K562 (cell line): Measurements from ENCODE around the gene MAST3. TPM values are rescaled to one million over a fixed set of nuclear protein-coding genes. Genes with fewer than 3 reads are reported as not detected.

ENCODE experiments used
- ATAC-seq: fragments of 200-7000 bp; cut with Tn5 transposase; 3 replicates; pipeline ENCODE4 v1.9.1; 2020; ENCODE audit warnings: moderate library complexity
- BruUV-seq: library from RNA; stranded (reverse); fragments of 400-500 nt; replicated peaks from 2 replicates; lab custom pipeline; 2021; lab: Mats Ljungman, UMichigan
- CTCF ChIA-PET: fragments of 300-600 bp; formaldehyde crosslinking; extraction: SDS; loops from one replicate; lab custom pipeline; 2021; ENCODE audit warnings: low intra/inter-chr PET ratio; lab: Yijun Ruan, JAX
- POLR2A ChIA-PET: fragments of 300-600, 350-650 bp; sonication (Branson Sonifier 250); formaldehyde crosslinking; extraction: SDS; loops from one replicate; lab custom pipeline; 2021; ENCODE audit warnings: antibody characterized with exemption, inconsistent platforms; lab: Yijun Ruan, JAX
- DNase-seq, 4 experiments: peaks; one replicate each; pipeline versions ENCODE4 v3.0.0 to v3.0.0-alpha.2; 2011 to 2018; ENCODE audit warnings: low spot score in 3 of 4, mixed read lengths in 3 of 4; ENCODE audit errors: extremely low read depth in 1 of 4
- FAIRE-seq: peaks from 2 replicates; lab custom pipeline; 2011; peaks lifted over from hg19 to GRCh38; lab: Jason Lieb, UNC
- H2AFZ ChIP-seq: 2 replicates; pipeline ENCODE4 v1.6.0; 2011; ENCODE audit warnings: low read depth, low read length, control low read depth, inconsistent platforms
- H3K27ac ChIP-seq: fragments of 200-600 bp; 3 replicates; pipeline ENCODE4 v1.8.0; 2011; ENCODE audit warnings: low read depth, mild to moderate bottlenecking, control low read depth, inconsistent platforms, low read length, moderate library complexity, mixed read lengths; ENCODE audit errors: extremely low read depth
- H3K27me3 ChIP-seq, 2 experiments: fragments of 300-600 bp in 1 of 2; 2 replicates in 1 of 2; 3 replicates in 1 of 2; pipeline versions ENCODE4 v1.6.0 to v1.8.0; 2011; ENCODE audit warnings: inconsistent platforms in 2 of 2, low read length in 2 of 2, mild to moderate bottlenecking in 1 of 2, mixed read lengths in 1 of 2, moderate library complexity in 1 of 2; ENCODE audit not compliant: control insufficient read depth in 2 of 2, insufficient read depth in 2 of 2
- H3K36me3 ChIP-seq: fragments of 300-600 bp; 3 replicates; pipeline ENCODE4 v1.8.0; 2011; ENCODE audit warnings: mild to moderate bottlenecking, low read length, inconsistent platforms; ENCODE audit not compliant: control insufficient read depth, insufficient read depth
- H3K4me1 ChIP-seq, 2 experiments: fragments of 200-600 bp in 1 of 2; replicated peaks in 1 of 2; 2 replicates in 1 of 2; 3 replicates in 1 of 2; pipeline versions ENCODE4 v1.5.1 to v1.8.0; 2011; ENCODE audit warnings: inconsistent platforms in 2 of 2, low read length in 2 of 2, mild to moderate bottlenecking in 1 of 2, mixed read lengths in 1 of 2, moderate library complexity in 1 of 2; ENCODE audit not compliant: control insufficient read depth in 2 of 2, insufficient read depth in 2 of 2
- H3K4me2 ChIP-seq: 2 replicates; pipeline ENCODE4 v1.6.1; 2011; ENCODE audit warnings: low read length, control low read depth, inconsistent platforms, mixed read lengths; ENCODE audit not compliant: insufficient read depth
- H3K4me3 ChIP-seq: fragments of 200-600 bp; sonication (generic), shearing (Covaris generic); 2 replicates; pipeline ENCODE4 v1.5.1; 2016; ENCODE audit warnings: control low read depth, inconsistent platforms
- H3K79me2 ChIP-seq: fragments of 200-600 bp; 3 replicates; pipeline ENCODE4 v1.8.0; 2011; ENCODE audit warnings: low read length, inconsistent platforms; ENCODE audit not compliant: control insufficient read depth, insufficient read depth
- H3K9ac ChIP-seq, 2 experiments: 2 replicates each; pipeline versions ENCODE4 v1.6.0 to v1.6.1; 2011; ENCODE audit warnings: low read depth in 2 of 2, low read length in 2 of 2, control low read depth in 1 of 2, inconsistent platforms in 1 of 2, mild to moderate bottlenecking in 1 of 2, mixed read lengths in 1 of 2; ENCODE audit not compliant: insufficient read depth in 1 of 2
- H3K9me1 ChIP-seq: one replicate; pipeline ENCODE4 v1.6.0; 2011; ENCODE audit warnings: inconsistent platforms, mild to moderate bottlenecking, low read length, moderate library complexity; ENCODE audit not compliant: control insufficient read depth, insufficient read depth
- H3K9me3 ChIP-seq: replicated peaks from 2 replicates; pipeline ENCODE4 v1.5.1; 2011; ENCODE audit warnings: low read depth, low read length, inconsistent platforms; ENCODE audit not compliant: control insufficient read depth, insufficient read depth
- H4K20me1 ChIP-seq: replicated peaks from 2 replicates; pipeline ENCODE4 v1.6.1; 2011; ENCODE audit warnings: low read length, inconsistent platforms, mixed read lengths; ENCODE audit not compliant: control insufficient read depth, insufficient read depth
- ATF3 ChIP-seq, 2 experiments: fragments of 450-650 bp in 1 of 2; sonication (generic) in 1 of 2; formaldehyde crosslinking in 1 of 2; IDR thresholded peaks in 1 of 2; conservative IDR thresholded peaks in 1 of 2; 2 replicates each; pipeline versions ENCODE4 v1.6.1 to v1.8.1; 2016 to 2023; ENCODE audit warnings: mild to moderate bottlenecking in 2 of 2, moderate library complexity in 2 of 2, inconsistent platforms in 1 of 2, missing genetic modification reagents in 1 of 2
- BCOR ChIP-seq: fragments of 450-650 bp; IDR thresholded peaks from 2 replicates; pipeline ENCODE4 v1.6.1; 2016
- HMBOX1 ChIP-seq: sonication (generic); IDR thresholded peaks from 2 replicates; pipeline ENCODE4 v1.6.1; 2016
- KDM1A ChIP-seq, 2 experiments: fragments of 450-650 bp; IDR thresholded peaks; 2 replicates each; pipeline ENCODE4 v1.6.1; 2016; ENCODE audit warnings: mild to moderate bottlenecking in 2 of 2
- RBM25 ChIP-seq: fragments of 200-400 bp; formaldehyde crosslinking; IDR thresholded peaks from 2 replicates; pipeline ENCODE4 v1.6.1; 2018; ENCODE audit warnings: low read length, low read depth, moderate library complexity; ENCODE audit not compliant: severe bottlenecking
- ZBTB33 ChIP-seq: sonication (generic); formaldehyde crosslinking; IDR thresholded peaks from 2 replicates; pipeline ENCODE4 v1.8.1; 2023; ENCODE audit warnings: mild to moderate bottlenecking, missing genetic modification reagents
- ZBTB9 ChIP-seq: fragments of 450-650 bp; formaldehyde crosslinking; IDR thresholded peaks from 2 replicates; pipeline ENCODE4 v1.4.0; 2020; ENCODE audit warnings: mild to moderate bottlenecking, moderate library complexity
- ZNF311 ChIP-seq: fragments of 250-450 bp; sonication (Bioruptor Pico); IDR thresholded peaks from 2 replicates; pipeline ENCODE4 v1.4.0; 2020; ENCODE audit warnings: mild to moderate bottlenecking, moderate library complexity
- WGBS: fragments of 100-300 bp; shearing (Covaris generic); methylation state at CpG from one replicate; pipeline ENCODE4 v1.1.6; 2016; ENCODE audit warnings: low coverage, mixed read lengths; ENCODE audit not compliant: insufficient coverage; ENCODE audit errors: missing lambda C conversion rate; 5-methylcytosine and 5-hydroxymethylcytosine counted together
- in situ Hi-C: fragments of 300-500 bp; cut with MboI; formaldehyde crosslinking; loops from 4 replicates; pipeline ENCODE4 v1.15.0; 2018; ENCODE audit warnings: inconsistent platforms, mixed read lengths
- intact Hi-C: fragments of 100-400 bp; cut with micrococcal nuclease; formaldehyde crosslinking; loops from 2 replicates; pipeline ENCODE4 v1.14.2; 2022
- polyA plus RNA-seq, 8 experiments: library from polyadenylated mRNA; depleted of rRNA in 4 of 8; stranded (reverse) in 5 of 8; unstranded in 3 of 8; fragments of >200 nt; fragmentation: Nextera tagmentation in 2 of 8; fragmentation: Illumina TruSeq in 1 of 8; extraction: Ambion mirVana in 2 of 8; extraction: Trizol in 1 of 8; gene quantifications; 2 replicates each; pipeline versions ENCODE4 v1.2.1 to v1.2.3, GENCODE V29; 2011 to 2014; ENCODE audit warnings: inconsistent platforms in 1 of 8, missing spikeins in 1 of 8
- total RNA-seq, 7 experiments: library from RNA; depleted of rRNA in 6 of 7; stranded (reverse); fragments of >200 nt in 6 of 7; fragmentation: Illumina TruSeq in 2 of 7; extraction: Trizol in 2 of 7; gene quantifications; 2 replicates each; pipeline versions ENCODE4 v1.2.1 to v1.2.3, GENCODE V29; 2011 to 2021; ENCODE audit warnings: low replicate concordance in 1 of 7

The MAST3 gene
- total and polyA plus RNA-seq, 9 of the 15 experiments (the other 6 are each of a cell fraction or from before 2014, with no cell fraction given) = 0.94 to 9.9 (median 2.4) TPM

- no peaks in the 10 kb centered on the region for H4K20me1 ChIP-seq
- H3K27ac ChIP-seq = peak overlapping the region; percentile 61; the same call in 1 of the 3 replicates
- no TSS peak for BruUV-seq
- peaks cover 14 to 24% of the 10 kb centered on the region in 2 experiments for H3K4me1 ChIP-seq
- CTCF ChIA-PET = interaction anchor here (0.6 kb wide), 1 partner anchor 57 kb away, joined by 3 read pairs; no protein-coding TSS in a partner anchor
- peak overlapping the region; percentile 87 for H2AFZ ChIP-seq
- DNase-seq = no peak
- peaks cover 9% of the 10 kb centered on the region; the same call in 1 of the 3 replicates for H3K36me3 ChIP-seq
- no peak for FAIRE-seq
- no peak for ATAC-seq
- WGBS = 51% methylated on average over 19 of the region's 22 CpGs
- intact Hi-C loops = loop anchor here (5.0 to 10.0 kb wide), 2 partner anchors 103 to 214 kb away; partner anchors contain the start of genes ARRDC2 and LSM4
- no peak for TF ChIP-seq HMBOX1
- peak; percentile 44 for TF ChIP-seq BCOR
- TF ChIP-seq ZNF311 = no peak
- peak; percentile 41 for TF ChIP-seq RBM25
- TF ChIP-seq ZBTB33 (CRISPR knock-in tag) = 0 out of 2 replicates have a peak, but pooled peaks have one; percentile 10
- no peak for TF ChIP-seq ZBTB9
- 0 out of 4 replicates have a peak, but pooled peaks of 1 of the 2 experiments have one; percentile 3 for TF ChIP-seq KDM1A (IDR thresholded peaks at IDR 0.05)
- TF ChIP-seq ATF3 (IDR thresholded peaks at IDR 0.05) = peak; percentile 49; the same call in 1 of the 2 replicates
- TF ChIP-seq ATF3 (CRISPR knock-in tag; conservative IDR thresholded peaks at IDR 0.05) = no peak
- peak overlapping the region; percentile 61 to 93; a peak in 3 of 4 replicates for H3K9ac ChIP-seq
- H3K9me3 ChIP-seq = no peaks in the 10 kb centered on the region
- in situ Hi-C loops = no loop called here
- H3K4me3 ChIP-seq = peak overlapping the region; percentile 63
- H3K27me3 ChIP-seq = no peaks in the 10 kb centered on the region
- H3K4me2 ChIP-seq = peak overlapping the region; percentile 89
- H3K79me2 ChIP-seq = no peaks in the 10 kb centered on the region
- no peaks in the 10 kb centered on the region for H3K9me1 ChIP-seq
- POLR2A ChIA-PET = interaction anchor here (0.8 to 2.2 kb wide), 5 partner anchors 13 to 130 kb away, joined by 3 to 7 read pairs (median 5); partner anchors contain the start of genes IFI30 and MAST3
Measured at GRCh38 chr19:18110609-18111232, 13.1 kb downstream of the MAST3 start.
